HepG2 (cell line): ENCODE measurements around the gene IL27RA. TPM values are rescaled to one million over a fixed set of nuclear protein-coding genes. Genes with fewer than 3 reads are reported as not detected.

Experiments used
- CBX5 ChIP-seq: sonication (generic); formaldehyde crosslinking; IDR thresholded peaks from 2 replicates; pipeline ENCODE4 v1.4.0; 2020; ENCODE audit warnings: missing genetic modification reagents, borderline replicate concordance
- HNRNPH1 ChIP-seq: fragments of 200-400 bp; formaldehyde crosslinking; optimal IDR thresholded peaks from 2 replicates; pipeline ENCODE3; 2017; ENCODE audit warnings: mild to moderate bottlenecking, low read depth, low read length
- HNRNPL ChIP-seq: fragments of 200-400 bp; formaldehyde crosslinking; IDR thresholded peaks from 2 replicates; pipeline ENCODE4 v1.6.1; 2017; ENCODE audit warnings: mild to moderate bottlenecking, low read depth, low read length
- MIXL1 ChIP-seq: IDR thresholded peaks from 2 replicates; pipeline ENCODE4 v1.6.1; 2016
- MLX ChIP-seq: IDR thresholded peaks from 2 replicates; pipeline ENCODE4 v1.6.1; 2016
- RBAK ChIP-seq: sonication (generic); formaldehyde crosslinking; IDR thresholded peaks from 2 replicates; pipeline ENCODE4 v1.5.1; 2020; ENCODE audit warnings: mild to moderate bottlenecking, missing genetic modification reagents
- STAT6 ChIP-seq: sonication (generic); formaldehyde crosslinking; IDR thresholded peaks from 2 replicates; pipeline ENCODE4 v1.4.0; 2020; ENCODE audit warnings: missing genetic modification reagents, mild to moderate bottlenecking, borderline replicate concordance
- TAF1 ChIP-seq: sonication (generic); formaldehyde crosslinking; IDR thresholded peaks from 2 replicates; pipeline ENCODE4 v1.4.0; 2020; ENCODE audit warnings: missing genetic modification reagents
- TFAP4 ChIP-seq: sonication (generic); IDR thresholded peaks from 2 replicates; pipeline ENCODE4 v1.6.1; 2016; ENCODE audit warnings: low read depth, borderline replicate concordance
- ZBTB3 ChIP-seq: sonication (generic); formaldehyde crosslinking; IDR thresholded peaks from 2 replicates; pipeline ENCODE4 v1.4.0; 2020; ENCODE audit warnings: low read depth, mild to moderate bottlenecking, moderate library complexity, missing genetic modification reagents, borderline replicate concordance
- ZNF282 ChIP-seq: fragments of 450-650 bp; IDR thresholded peaks from 2 replicates; pipeline ENCODE4 v1.6.1; 2018; ENCODE audit not compliant: partially characterized antibody
- ZNF543 ChIP-seq: sonication (generic); formaldehyde crosslinking; IDR thresholded peaks from 2 replicates; pipeline ENCODE4 v1.4.0; 2020; ENCODE audit warnings: mild to moderate bottlenecking, missing genetic modification reagents
- ZNF567 ChIP-seq: sonication (generic); formaldehyde crosslinking; IDR thresholded peaks from 2 replicates; pipeline ENCODE4 v1.8.1; 2023; ENCODE audit warnings: mild to moderate bottlenecking, missing genetic modification reagents, borderline replicate concordance
- ZNF660 ChIP-seq: sonication (generic); formaldehyde crosslinking; IDR thresholded peaks from 2 replicates; pipeline ENCODE4 v1.5.1; 2020; ENCODE audit warnings: mild to moderate bottlenecking, low read depth, missing genetic modification reagents, borderline replicate concordance
- ZNF674 ChIP-seq: sonication (generic); formaldehyde crosslinking; IDR thresholded peaks from 2 replicates; pipeline ENCODE4 v1.5.0; 2020; ENCODE audit warnings: low read depth, mild to moderate bottlenecking, missing genetic modification reagents
- polyA plus RNA-seq, 8 experiments: library from polyadenylated mRNA; depleted of rRNA in 3 of 8; stranded (reverse) in 7 of 8; unstranded in 1 of 8; fragments of >200 nt; fragmentation: Illumina TruSeq in 4 of 8; extraction: Trizol in 4 of 8; gene quantifications; 2 replicates each; pipeline versions ENCODE4 v1.2.1 to v1.2.3, GENCODE V29; 2011 to 2016; ENCODE audit warnings: low read depth in 4 of 8, missing spikeins in 1 of 8, mixed read lengths in 1 of 8; ENCODE audit not compliant: insufficient read depth in 1 of 8
- total RNA-seq, 5 experiments: library from RNA; depleted of rRNA; stranded (reverse); fragments of >200 nt; fragmentation: Illumina TruSeq; extraction: Trizol; gene quantifications; 2 replicates each; pipeline ENCODE4 v1.2.3, GENCODE V29; 2016; ENCODE audit warnings: low read depth in 1 of 5
- TF ChIP-seq, protein P1 (sequence below): sonication (generic); formaldehyde crosslinking; IDR thresholded peaks from 2 replicates; pipeline ENCODE4 v1.8.1; 2022; ENCODE audit warnings: low read depth, mild to moderate bottlenecking, missing genetic modification reagents
- TF ChIP-seq, protein P2 (sequence below): sonication (generic); formaldehyde crosslinking; conservative IDR thresholded peaks from 2 replicates; pipeline ENCODE4 v1.4.0; 2020; ENCODE audit warnings: missing genetic modification reagents
- TF ChIP-seq, protein P3 (sequence below): sonication (generic); formaldehyde crosslinking; IDR thresholded peaks from 2 replicates; pipeline ENCODE4 v1.4.0; 2020; ENCODE audit warnings: missing genetic modification reagents

Gene IL27RA
- total and polyA plus RNA-seq, 2 of the 13 experiments (the other 11 are each of a cell fraction or from before 2014, with no cell fraction given) = 3.5 to 8.1 TPM

DNA sequence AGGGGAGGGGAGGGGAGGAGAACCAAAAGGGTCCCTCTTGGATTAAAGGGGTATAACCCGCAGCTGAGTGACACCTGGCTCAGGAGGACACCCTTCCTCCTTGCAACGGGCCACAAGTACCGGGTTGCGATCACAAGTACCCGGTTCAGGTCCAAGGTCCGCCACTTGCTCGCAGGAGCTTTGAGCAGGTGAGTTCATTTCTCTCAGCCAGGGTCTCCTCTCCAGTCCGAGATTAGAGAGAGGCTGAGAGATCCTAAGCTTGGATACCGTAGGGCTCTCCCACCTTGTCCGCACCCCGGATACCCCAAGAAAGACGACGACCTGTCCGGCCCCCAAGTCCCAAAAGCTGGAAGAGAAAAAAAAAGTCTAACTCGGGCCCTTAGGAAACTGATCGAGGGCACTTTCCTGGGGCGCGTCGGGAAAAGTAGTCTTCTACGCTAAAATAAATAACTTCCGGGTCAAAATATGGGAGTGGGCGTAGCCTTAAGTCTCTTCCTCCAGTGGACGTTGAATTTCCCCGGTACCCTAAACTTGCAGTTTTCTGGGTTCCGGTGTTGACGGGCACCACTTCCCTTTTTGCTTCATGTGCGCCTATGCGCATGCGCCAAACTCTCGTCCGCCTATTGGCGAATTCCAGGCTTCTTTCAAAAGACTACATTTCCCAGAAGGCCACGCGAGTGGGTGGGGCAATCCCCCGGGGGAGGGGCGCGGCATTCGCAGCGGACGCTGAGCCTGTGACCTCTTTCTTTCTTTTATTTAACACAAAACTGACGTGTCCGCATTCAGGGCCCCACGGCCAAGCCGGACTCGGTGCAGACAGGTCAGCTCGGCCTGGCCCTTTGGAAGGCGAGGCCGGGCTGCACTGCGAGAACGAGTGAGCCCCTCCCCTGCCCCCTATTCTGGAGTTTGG lies 49.6 kb downstream of the IL27RA start (continued):
- TF ChIP-seq, protein P1, sequence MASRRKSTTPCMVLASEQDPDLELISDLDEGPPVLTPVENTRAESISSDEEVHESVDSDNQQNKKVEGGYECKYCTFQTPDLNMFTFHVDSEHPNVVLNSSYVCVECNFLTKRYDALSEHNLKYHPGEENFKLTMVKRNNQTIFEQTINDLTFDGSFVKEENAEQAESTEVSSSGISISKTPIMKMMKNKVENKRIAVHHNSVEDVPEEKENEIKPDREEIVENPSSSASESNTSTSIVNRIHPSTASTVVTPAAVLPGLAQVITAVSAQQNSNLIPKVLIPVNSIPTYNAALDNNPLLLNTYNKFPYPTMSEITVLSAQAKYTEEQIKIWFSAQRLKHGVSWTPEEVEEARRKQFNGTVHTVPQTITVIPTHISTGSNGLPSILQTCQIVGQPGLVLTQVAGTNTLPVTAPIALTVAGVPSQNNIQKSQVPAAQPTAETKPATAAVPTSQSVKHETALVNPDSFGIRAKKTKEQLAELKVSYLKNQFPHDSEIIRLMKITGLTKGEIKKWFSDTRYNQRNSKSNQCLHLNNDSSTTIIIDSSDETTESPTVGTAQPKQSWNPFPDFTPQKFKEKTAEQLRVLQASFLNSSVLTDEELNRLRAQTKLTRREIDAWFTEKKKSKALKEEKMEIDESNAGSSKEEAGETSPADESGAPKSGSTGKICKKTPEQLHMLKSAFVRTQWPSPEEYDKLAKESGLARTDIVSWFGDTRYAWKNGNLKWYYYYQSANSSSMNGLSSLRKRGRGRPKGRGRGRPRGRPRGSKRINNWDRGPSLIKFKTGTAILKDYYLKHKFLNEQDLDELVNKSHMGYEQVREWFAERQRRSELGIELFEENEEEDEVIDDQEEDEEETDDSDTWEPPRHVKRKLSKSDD = no peak
- TF ChIP-seq ZNF567 (CRISPR knock-in tag) (no peak), ZNF543 (CRISPR knock-in tag) (no peak), ZNF674 (CRISPR knock-in tag) (no peak), ZBTB3 (CRISPR knock-in tag) (0 out of 2 replicates have a peak, but pooled peaks have one; percentile 57), ZNF660 (CRISPR knock-in tag) (no peak), RBAK (CRISPR knock-in tag) (no peak), MLX (CRISPR knock-in tag) (no peak), ZNF282 (no peak), MIXL1 (CRISPR knock-in tag) (peak; percentile 65), HNRNPH1 (no peak), TAF1 (CRISPR knock-in tag) (peak; percentile 86), STAT6 (CRISPR knock-in tag) (no peak), HNRNPL (no peak), TFAP4 (no peak), CBX5 (CRISPR knock-in tag) (no peak)
- TF ChIP-seq, protein P2, sequence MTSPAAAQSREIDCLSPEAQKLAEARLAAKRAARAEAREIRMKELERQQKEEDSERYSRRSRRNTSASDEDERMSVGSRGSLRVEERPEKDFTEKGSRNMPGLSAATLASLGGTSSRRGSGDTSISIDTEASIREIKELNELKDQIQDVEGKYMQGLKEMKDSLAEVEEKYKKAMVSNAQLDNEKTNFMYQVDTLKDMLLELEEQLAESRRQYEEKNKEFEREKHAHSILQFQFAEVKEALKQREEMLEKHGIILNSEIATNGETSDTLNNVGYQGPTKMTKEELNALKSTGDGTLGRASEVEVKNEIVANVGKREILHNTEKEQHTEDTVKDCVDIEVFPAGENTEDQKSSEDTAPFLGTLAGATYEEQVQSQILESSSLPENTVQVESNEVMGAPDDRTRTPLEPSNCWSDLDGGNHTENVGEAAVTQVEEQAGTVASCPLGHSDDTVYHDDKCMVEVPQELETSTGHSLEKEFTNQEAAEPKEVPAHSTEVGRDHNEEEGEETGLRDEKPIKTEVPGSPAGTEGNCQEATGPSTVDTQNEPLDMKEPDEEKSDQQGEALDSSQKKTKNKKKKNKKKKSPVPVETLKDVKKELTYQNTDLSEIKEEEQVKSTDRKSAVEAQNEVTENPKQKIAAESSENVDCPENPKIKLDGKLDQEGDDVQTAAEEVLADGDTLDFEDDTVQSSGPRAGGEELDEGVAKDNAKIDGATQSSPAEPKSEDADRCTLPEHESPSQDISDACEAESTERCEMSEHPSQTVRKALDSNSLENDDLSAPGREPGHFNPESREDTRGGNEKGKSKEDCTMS (CRISPR knock-in tag) = no peak
- TF ChIP-seq, protein P3, sequence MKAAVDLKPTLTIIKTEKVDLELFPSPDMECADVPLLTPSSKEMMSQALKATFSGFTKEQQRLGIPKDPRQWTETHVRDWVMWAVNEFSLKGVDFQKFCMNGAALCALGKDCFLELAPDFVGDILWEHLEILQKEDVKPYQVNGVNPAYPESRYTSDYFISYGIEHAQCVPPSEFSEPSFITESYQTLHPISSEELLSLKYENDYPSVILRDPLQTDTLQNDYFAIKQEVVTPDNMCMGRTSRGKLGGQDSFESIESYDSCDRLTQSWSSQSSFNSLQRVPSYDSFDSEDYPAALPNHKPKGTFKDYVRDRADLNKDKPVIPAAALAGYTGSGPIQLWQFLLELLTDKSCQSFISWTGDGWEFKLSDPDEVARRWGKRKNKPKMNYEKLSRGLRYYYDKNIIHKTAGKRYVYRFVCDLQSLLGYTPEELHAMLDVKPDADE (CRISPR knock-in tag) = no peak
